Measurements from ENCODE around the gene OR4D11. TPM values are rescaled to one million over a fixed set of nuclear protein-coding genes. Genes with fewer than 3 reads are reported as not detected.

OR4D11 gene
- total and polyA plus RNA-seq, 10 of the 15 experiments (the other 5 are each of a cell fraction or from before 2014, with no cell fraction given) = not detected

DNA sequence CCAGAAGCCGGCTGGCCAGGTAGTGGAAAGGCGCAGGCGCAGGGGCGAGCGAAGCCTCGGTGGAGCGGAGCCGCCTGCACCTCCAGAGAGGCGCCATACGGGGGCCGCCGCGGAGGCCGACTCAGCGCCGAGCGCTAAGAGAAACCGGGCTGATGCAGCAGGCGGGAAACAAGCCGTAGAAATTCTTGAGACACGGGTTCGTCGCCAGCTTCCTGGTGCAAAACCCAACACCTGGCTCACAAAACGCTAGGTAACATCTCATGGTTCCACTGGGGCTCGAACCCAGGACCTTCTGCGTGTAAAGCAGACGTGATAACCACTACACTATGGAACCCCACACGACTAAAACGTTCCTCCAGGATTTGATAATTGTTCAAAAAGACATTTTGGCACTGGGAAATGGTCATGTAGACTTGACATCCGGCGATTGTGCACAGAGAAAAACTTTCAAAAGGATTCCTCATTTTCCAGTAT lies 47.0 kb downstream of the OR4D11 start:
- H2AFZ ChIP-seq (ENCODE audit: control insufficient read depth, low read depth, low read length) = peak overlapping the region; percentile 88
- H3K9ac ChIP-seq (ENCODE audit: control insufficient read depth, insufficient read depth, low read length) = peak overlapping the region; percentile 72
- H4K20me1 ChIP-seq (ENCODE audit: control insufficient read depth, insufficient read depth) = no peaks in the 10 kb centered on the region
- intact Hi-C loops (cut with micrococcal nuclease; ENCODE audit: unreplicated experiment) = loop anchor here (1.0 to 10.0 kb wide), 7 partner anchors 10 to 976 kb away; partner anchors contain the start of genes LPXN, OSBP, PATL1 and ZFP91
- DNase-seq (ENCODE audit: low read depth, low spot score) (peak; percentile 96), ATAC-seq (peak; percentile 96), FAIRE-seq (peak; percentile 41)
- peak overlapping the region; percentile 46 for H3K4me2 ChIP-seq (ENCODE audit: control insufficient read depth, insufficient read depth)
- peak overlapping the region; percentile 74 for H3K4me3 ChIP-seq
- in situ Hi-C loops (cut with MboI) = loop anchor here (5.0 to 10.0 kb wide), 5 partner anchors 117 to 976 kb away; partner anchors contain the start of genes DTX4, LPXN, MPEG1 and MS4A6A
- ChIA-PET RAD21 (ENCODE audit: unreplicated experiment) (interaction anchor here (1.8 to 2.2 kb wide), 3 partner anchors 9 to 66 kb away, joined by 7 to 11 read pairs (median 8); partner anchors contain the start of gene OSBP), CTCF (interaction anchor here (1.3 to 2.8 kb wide), 4 partner anchors 10 to 66 kb away, joined by 3 to 24 read pairs (median 8); no protein-coding TSS in a partner anchor), SMC1A (ENCODE audit: uncharacterized antibody, unreplicated experiment) (interaction anchor here (1.0 to 2.4 kb wide), 7 partner anchors 8 to 119 kb away, joined by 3 to 14 read pairs (median 5); partner anchors contain the start of gene PATL1), POLR2A (interaction anchor here (0.6 to 2.3 kb wide), 3 partner anchors 9 to 30 kb away, joined by 6 to 7 read pairs (median 7); no protein-coding TSS in a partner anchor)
- no TSS peak for BruUV-seq (replicated peaks)
- H3K36me3 ChIP-seq (ENCODE audit: control insufficient read depth in 2 of 2, insufficient read depth in 2 of 2, low read length in 1 of 2) = no peaks in the 10 kb centered on the region
- H3K79me2 ChIP-seq (ENCODE audit: control insufficient read depth, insufficient read depth, low read length) = no peaks in the 10 kb centered on the region
- no peaks in the 10 kb centered on the region for H3K27me3 ChIP-seq (replicated peaks in 1 of 2; ENCODE audit: control insufficient read depth in 2 of 2, insufficient read depth in 2 of 2, low read length in 1 of 2)
- peak overlapping the region; percentile 83 for H3K27ac ChIP-seq (ENCODE audit: control insufficient read depth, insufficient read depth)
- under 1% methylated on average over 31 of the region's 31 CpGs for WGBS (ENCODE audit: insufficient coverage, insufficient replicate concordance, low lambda C conversion rate, missing lambda C conversion rate)
- no peaks in the 10 kb centered on the region for H3K9me3 ChIP-seq (replicated peaks; ENCODE audit: control insufficient read depth, insufficient read depth, low read length)
- H3K4me1 ChIP-seq (ENCODE audit: control insufficient read depth, insufficient read depth, low read length) = no peaks in the 10 kb centered on the region
- peak; percentile 40; the same call in 1 of the 2 replicates for TF ChIP-seq POLR2A (IDR thresholded peaks at IDR 0.05; ENCODE audit: low read depth, low read length)
- TF ChIP-seq TAF1 (IDR thresholded peaks at IDR 0.05; ENCODE audit: borderline replicate concordance, low read depth, low read length) = no peak
- TF ChIP-seq FOS (IDR thresholded peaks at IDR 0.05; ENCODE audit: borderline replicate concordance, extremely low read depth, insufficient read length) = no peak
- TF ChIP-seq, protein P1, sequence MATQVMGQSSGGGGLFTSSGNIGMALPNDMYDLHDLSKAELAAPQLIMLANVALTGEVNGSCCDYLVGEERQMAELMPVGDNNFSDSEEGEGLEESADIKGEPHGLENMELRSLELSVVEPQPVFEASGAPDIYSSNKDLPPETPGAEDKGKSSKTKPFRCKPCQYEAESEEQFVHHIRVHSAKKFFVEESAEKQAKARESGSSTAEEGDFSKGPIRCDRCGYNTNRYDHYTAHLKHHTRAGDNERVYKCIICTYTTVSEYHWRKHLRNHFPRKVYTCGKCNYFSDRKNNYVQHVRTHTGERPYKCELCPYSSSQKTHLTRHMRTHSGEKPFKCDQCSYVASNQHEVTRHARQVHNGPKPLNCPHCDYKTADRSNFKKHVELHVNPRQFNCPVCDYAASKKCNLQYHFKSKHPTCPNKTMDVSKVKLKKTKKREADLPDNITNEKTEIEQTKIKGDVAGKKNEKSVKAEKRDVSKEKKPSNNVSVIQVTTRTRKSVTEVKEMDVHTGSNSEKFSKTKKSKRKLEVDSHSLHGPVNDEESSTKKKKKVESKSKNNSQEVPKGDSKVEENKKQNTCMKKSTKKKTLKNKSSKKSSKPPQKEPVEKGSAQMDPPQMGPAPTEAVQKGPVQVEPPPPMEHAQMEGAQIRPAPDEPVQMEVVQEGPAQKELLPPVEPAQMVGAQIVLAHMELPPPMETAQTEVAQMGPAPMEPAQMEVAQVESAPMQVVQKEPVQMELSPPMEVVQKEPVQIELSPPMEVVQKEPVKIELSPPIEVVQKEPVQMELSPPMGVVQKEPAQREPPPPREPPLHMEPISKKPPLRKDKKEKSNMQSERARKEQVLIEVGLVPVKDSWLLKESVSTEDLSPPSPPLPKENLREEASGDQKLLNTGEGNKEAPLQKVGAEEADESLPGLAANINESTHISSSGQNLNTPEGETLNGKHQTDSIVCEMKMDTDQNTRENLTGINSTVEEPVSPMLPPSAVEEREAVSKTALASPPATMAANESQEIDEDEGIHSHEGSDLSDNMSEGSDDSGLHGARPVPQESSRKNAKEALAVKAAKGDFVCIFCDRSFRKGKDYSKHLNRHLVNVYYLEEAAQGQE (IDR thresholded peaks at IDR 0.05; ENCODE audit: low read depth, low read length) = no peak
- no peak for TF ChIP-seq MXI1 (IDR thresholded peaks at IDR 0.05; ENCODE audit: low read depth, low read length)
- TF ChIP-seq STAT3 (IDR thresholded peaks at IDR 0.05; ENCODE audit: low read depth, low read length) = no peak
- TF ChIP-seq, protein P2, sequence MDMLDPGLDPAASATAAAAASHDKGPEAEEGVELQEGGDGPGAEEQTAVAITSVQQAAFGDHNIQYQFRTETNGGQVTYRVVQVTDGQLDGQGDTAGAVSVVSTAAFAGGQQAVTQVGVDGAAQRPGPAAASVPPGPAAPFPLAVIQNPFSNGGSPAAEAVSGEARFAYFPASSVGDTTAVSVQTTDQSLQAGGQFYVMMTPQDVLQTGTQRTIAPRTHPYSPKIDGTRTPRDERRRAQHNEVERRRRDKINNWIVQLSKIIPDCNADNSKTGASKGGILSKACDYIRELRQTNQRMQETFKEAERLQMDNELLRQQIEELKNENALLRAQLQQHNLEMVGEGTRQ (IDR thresholded peaks at IDR 0.05; ENCODE audit: borderline replicate concordance, low read depth, low read length) = no peak
- no peak for TF ChIP-seq RAD51 (IDR thresholded peaks at IDR 0.05)
- peak; percentile 93; the same call in 1 of the 2 replicates for TF ChIP-seq TARDBP (IDR thresholded peaks at IDR 0.05; ENCODE audit: borderline replicate concordance)
- no peak for TF ChIP-seq ATF7 (IDR thresholded peaks at IDR 0.05; ENCODE audit: low read depth)
- TF ChIP-seq ZNF274 (IDR thresholded peaks at IDR 0.05; ENCODE audit: insufficient read depth, insufficient read length) = no peak
- TF ChIP-seq FOXK2 (IDR thresholded peaks at IDR 0.05) = peak; percentile 60
- TF ChIP-seq NFYA (IDR thresholded peaks at IDR 0.05; ENCODE audit: borderline replicate concordance, low read depth, low read length) = no peak
- TF ChIP-seq, protein P3, sequence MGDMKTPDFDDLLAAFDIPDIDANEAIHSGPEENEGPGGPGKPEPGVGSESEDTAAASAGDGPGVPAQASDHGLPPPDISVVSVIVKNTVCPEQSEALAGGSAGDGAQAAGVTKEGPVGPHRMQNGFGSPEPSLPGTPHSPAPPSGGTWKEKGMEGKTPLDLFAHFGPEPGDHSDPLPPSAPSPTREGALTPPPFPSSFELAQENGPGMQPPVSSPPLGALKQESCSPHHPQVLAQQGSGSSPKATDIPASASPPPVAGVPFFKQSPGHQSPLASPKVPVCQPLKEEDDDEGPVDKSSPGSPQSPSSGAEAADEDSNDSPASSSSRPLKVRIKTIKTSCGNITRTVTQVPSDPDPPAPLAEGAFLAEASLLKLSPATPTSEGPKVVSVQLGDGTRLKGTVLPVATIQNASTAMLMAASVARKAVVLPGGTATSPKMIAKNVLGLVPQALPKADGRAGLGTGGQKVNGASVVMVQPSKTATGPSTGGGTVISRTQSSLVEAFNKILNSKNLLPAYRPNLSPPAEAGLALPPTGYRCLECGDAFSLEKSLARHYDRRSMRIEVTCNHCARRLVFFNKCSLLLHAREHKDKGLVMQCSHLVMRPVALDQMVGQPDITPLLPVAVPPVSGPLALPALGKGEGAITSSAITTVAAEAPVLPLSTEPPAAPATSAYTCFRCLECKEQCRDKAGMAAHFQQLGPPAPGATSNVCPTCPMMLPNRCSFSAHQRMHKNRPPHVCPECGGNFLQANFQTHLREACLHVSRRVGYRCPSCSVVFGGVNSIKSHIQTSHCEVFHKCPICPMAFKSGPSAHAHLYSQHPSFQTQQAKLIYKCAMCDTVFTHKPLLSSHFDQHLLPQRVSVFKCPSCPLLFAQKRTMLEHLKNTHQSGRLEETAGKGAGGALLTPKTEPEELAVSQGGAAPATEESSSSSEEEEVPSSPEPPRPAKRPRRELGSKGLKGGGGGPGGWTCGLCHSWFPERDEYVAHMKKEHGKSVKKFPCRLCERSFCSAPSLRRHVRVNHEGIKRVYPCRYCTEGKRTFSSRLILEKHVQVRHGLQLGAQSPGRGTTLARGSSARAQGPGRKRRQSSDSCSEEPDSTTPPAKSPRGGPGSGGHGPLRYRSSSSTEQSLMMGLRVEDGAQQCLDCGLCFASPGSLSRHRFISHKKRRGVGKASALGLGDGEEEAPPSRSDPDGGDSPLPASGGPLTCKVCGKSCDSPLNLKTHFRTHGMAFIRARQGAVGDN (IDR thresholded peaks at IDR 0.05) = no peak; the same call in 1 of the 2 replicates
- TF ChIP-seq, protein P4, sequence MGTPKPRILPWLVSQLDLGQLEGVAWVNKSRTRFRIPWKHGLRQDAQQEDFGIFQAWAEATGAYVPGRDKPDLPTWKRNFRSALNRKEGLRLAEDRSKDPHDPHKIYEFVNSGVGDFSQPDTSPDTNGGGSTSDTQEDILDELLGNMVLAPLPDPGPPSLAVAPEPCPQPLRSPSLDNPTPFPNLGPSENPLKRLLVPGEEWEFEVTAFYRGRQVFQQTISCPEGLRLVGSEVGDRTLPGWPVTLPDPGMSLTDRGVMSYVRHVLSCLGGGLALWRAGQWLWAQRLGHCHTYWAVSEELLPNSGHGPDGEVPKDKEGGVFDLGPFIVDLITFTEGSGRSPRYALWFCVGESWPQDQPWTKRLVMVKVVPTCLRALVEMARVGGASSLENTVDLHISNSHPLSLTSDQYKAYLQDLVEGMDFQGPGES (IDR thresholded peaks at IDR 0.05) = peak; percentile 46; the same call in 1 of the 2 replicates
